H1 (cell line): ENCODE results near the gene OR8B4.

Experiments
- EP300 ChIP-seq, 2 experiments: IDR thresholded peaks; 1 replicate in 1 of 2; 2 replicates in 1 of 2; pipeline ENCODE4 v1.6.1; 2011 to 2012; ENCODE audit warnings: low read depth in 2 of 2, low read length in 2 of 2, mild to moderate bottlenecking in 2 of 2, borderline replicate concordance in 1 of 2, inconsistent platforms in 1 of 2, moderate library complexity in 1 of 2
- EZH2 ChIP-seq: fragments of 200-600 bp; sonication (generic); IDR thresholded peaks from 2 replicates; pipeline ENCODE4 v1.7.1; 2012; ENCODE audit warnings: low read depth, mild to moderate bottlenecking, moderate library complexity, low read length, inconsistent platforms; ENCODE audit not compliant: severe bottlenecking
- GABPA ChIP-seq: IDR thresholded peaks from 2 replicates; pipeline ENCODE4 v1.6.1; 2011; ENCODE audit warnings: mild to moderate bottlenecking, low read length, moderate library complexity, borderline replicate concordance; ENCODE audit not compliant: insufficient read depth
- HDAC6 ChIP-seq: IDR thresholded peaks from one replicate; pipeline ENCODE4 v1.7.1; 2012; ENCODE audit warnings: low read depth, mild to moderate bottlenecking, inconsistent platforms, low read length, moderate library complexity
- JUND ChIP-seq: IDR thresholded peaks from 2 replicates; pipeline ENCODE4 v1.6.1; 2011; ENCODE audit warnings: mild to moderate bottlenecking, improper control_type of control experiment, low read length
- NRF1 ChIP-seq: IDR thresholded peaks from 2 replicates; pipeline ENCODE4 v1.6.1; 2011; ENCODE audit warnings: mild to moderate bottlenecking, low read depth, low read length, improper control_type of control experiment
- POLR2A ChIP-seq, 2 experiments: IDR thresholded peaks; 1 replicate in 1 of 2; 2 replicates in 1 of 2; pipeline ENCODE4 v1.6.1; 2011; ENCODE audit warnings: low read depth in 2 of 2, low read length in 2 of 2, mild to moderate bottlenecking in 2 of 2; ENCODE audit errors: control extremely low read depth in 1 of 2
- POLR2AphosphoS5 ChIP-seq: IDR thresholded peaks from 2 replicates; pipeline ENCODE4 v1.6.1; 2011; ENCODE audit warnings: low read depth, low read length
- USF2 ChIP-seq: IDR thresholded peaks from 2 replicates; pipeline ENCODE4 v1.6.1; 2011; ENCODE audit warnings: low read length, improper control_type of control experiment
- TF ChIP-seq, protein P1 (sequence below), 3 experiments: IDR thresholded peaks; 1 replicate in 2 of 3; 2 replicates in 1 of 3; pipeline versions ENCODE4 v1.5.1 to v1.6.1; 2011; ENCODE audit warnings: low read length in 3 of 3, mild to moderate bottlenecking in 3 of 3, inconsistent platforms in 2 of 3, low read depth in 1 of 3, moderate library complexity in 1 of 3; ENCODE audit not compliant: insufficient read depth in 1 of 3; ENCODE audit errors: control extremely low read depth in 1 of 3

- no peak for TF ChIP-seq EZH2
- TF ChIP-seq POLR2AphosphoS5 = no peak
- TF ChIP-seq, protein P1, sequence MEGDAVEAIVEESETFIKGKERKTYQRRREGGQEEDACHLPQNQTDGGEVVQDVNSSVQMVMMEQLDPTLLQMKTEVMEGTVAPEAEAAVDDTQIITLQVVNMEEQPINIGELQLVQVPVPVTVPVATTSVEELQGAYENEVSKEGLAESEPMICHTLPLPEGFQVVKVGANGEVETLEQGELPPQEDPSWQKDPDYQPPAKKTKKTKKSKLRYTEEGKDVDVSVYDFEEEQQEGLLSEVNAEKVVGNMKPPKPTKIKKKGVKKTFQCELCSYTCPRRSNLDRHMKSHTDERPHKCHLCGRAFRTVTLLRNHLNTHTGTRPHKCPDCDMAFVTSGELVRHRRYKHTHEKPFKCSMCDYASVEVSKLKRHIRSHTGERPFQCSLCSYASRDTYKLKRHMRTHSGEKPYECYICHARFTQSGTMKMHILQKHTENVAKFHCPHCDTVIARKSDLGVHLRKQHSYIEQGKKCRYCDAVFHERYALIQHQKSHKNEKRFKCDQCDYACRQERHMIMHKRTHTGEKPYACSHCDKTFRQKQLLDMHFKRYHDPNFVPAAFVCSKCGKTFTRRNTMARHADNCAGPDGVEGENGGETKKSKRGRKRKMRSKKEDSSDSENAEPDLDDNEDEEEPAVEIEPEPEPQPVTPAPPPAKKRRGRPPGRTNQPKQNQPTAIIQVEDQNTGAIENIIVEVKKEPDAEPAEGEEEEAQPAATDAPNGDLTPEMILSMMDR (IDR thresholded peaks at IDR 0.05; ENCODE audit: control extremely low read depth in 1 of 3, insufficient read depth in 1 of 3, low read depth in 1 of 3, low read length in 3 of 3) = peak; percentile 57 to 78 (median 75)
- TF ChIP-seq EP300 (IDR thresholded peaks at IDR 0.05; ENCODE audit: borderline replicate concordance in 1 of 2, low read depth in 2 of 2, low read length in 2 of 2) = no peak
- TF ChIP-seq HDAC6 = no peak
- TF ChIP-seq GABPA = no peak
- TF ChIP-seq USF2 = no peak
- TF ChIP-seq POLR2A (IDR thresholded peaks at IDR 0.05; ENCODE audit: control extremely low read depth in 1 of 2, low read depth in 2 of 2, low read length in 2 of 2) = no peak
- peak; percentile 95 for TF ChIP-seq JUND
- no peak for TF ChIP-seq NRF1
Measured at GRCh38 chr11:124402326-124402922, 22.2 kb downstream of the OR8B4 start.
